CD14-positive monocyte (primary cell): ENCODE results near the gene BICDL1. TPM values are rescaled to one million over a fixed set of nuclear protein-coding genes. Genes with fewer than 3 reads are reported as not detected.

Experiments used
- DNase-seq, 3 donors: peaks; one replicate each; pipeline ENCODE4 v3.0.0-alpha.2; 2011 to 2022
- H2AFZ ChIP-seq: 2 replicates; pipeline ENCODE4 v1.6.0; 2012; ENCODE audit warnings: mild to moderate bottlenecking, low read depth, low read length, inconsistent platforms; ENCODE audit not compliant: insufficient read depth, poor library complexity, severe bottlenecking
- H3K27ac ChIP-seq, 2 donors: 1 replicate in 1 of 2; 2 replicates in 1 of 2; pipeline ENCODE4 v1.5.1; 2012 to 2013; ENCODE audit warnings: low read length in 2 of 2, control low read depth in 1 of 2, inconsistent platforms in 1 of 2, low read depth in 1 of 2, mild to moderate bottlenecking in 1 of 2
- H3K27me3 ChIP-seq, 2 donors: one replicate each; pipeline versions ENCODE4 v1.6.0 to v1.6.1; 2011 to 2013; ENCODE audit warnings: low read length in 2 of 2; ENCODE audit not compliant: control insufficient read depth in 2 of 2, insufficient read depth in 2 of 2
- H3K36me3 ChIP-seq, 2 donors: replicated peaks in 1 of 2; 1 replicate in 1 of 2; 2 replicates in 1 of 2; pipeline versions ENCODE4 v1.5.1 to v1.6.1; 2012 to 2013; ENCODE audit warnings: low read length in 2 of 2, control low read depth in 1 of 2, inconsistent platforms in 1 of 2, mild to moderate bottlenecking in 1 of 2; ENCODE audit not compliant: insufficient read depth in 2 of 2, control insufficient read depth in 1 of 2
- H3K4me1 ChIP-seq, 2 donors: 1 replicate in 1 of 2; 2 replicates in 1 of 2; pipeline versions ENCODE4 v1.5.1 to v1.6.1; 2012 to 2013; ENCODE audit warnings: low read length in 2 of 2, control low read depth in 1 of 2, inconsistent platforms in 1 of 2, mild to moderate bottlenecking in 1 of 2, moderate library complexity in 1 of 2; ENCODE audit not compliant: insufficient read depth in 2 of 2, control insufficient read depth in 1 of 2
- H3K4me2 ChIP-seq: replicated peaks from 2 replicates; pipeline ENCODE3; 2012; ENCODE audit warnings: low read length, moderate library complexity, mild to moderate bottlenecking; ENCODE audit not compliant: poor library complexity, severe bottlenecking; ENCODE audit errors: extremely low read depth
- H3K4me3 ChIP-seq, 3 experiments: fragments of 200-600 bp in 1 of 3; sonication (generic) in 1 of 3; replicated peaks in 1 of 3; 1 replicate in 2 of 3; 2 replicates in 1 of 3; pipeline ENCODE4 v1.5.1; 2011 to 2013; ENCODE audit warnings: low read length in 3 of 3, mild to moderate bottlenecking in 3 of 3, control low read depth in 2 of 3, low read depth in 2 of 3, inconsistent platforms in 1 of 3, moderate library complexity in 1 of 3
- H3K79me2 ChIP-seq: 2 replicates; pipeline ENCODE4 v1.6.0; 2012; ENCODE audit warnings: mild to moderate bottlenecking, control low read depth, inconsistent platforms, low read length, moderate library complexity; ENCODE audit not compliant: insufficient read depth
- H3K9ac ChIP-seq: 2 replicates; pipeline ENCODE4 v1.6.0; 2017; ENCODE audit warnings: low read length, mild to moderate bottlenecking; ENCODE audit not compliant: insufficient read depth, poor library complexity, severe bottlenecking
- H3K9me3 ChIP-seq, 2 donors: replicated peaks in 1 of 2; 1 replicate in 1 of 2; 2 replicates in 1 of 2; pipeline versions ENCODE4 v1.5.1 to v1.6.1; 2012 to 2013; ENCODE audit warnings: low read length in 2 of 2, control low read depth in 1 of 2; ENCODE audit not compliant: control insufficient read depth in 1 of 2, insufficient read depth in 1 of 2
- H4K20me1 ChIP-seq: 2 replicates; pipeline ENCODE4 v1.6.0; 2012; ENCODE audit warnings: mild to moderate bottlenecking, low read length, control low read depth, moderate library complexity; ENCODE audit not compliant: insufficient read depth
- H3K27ac Mint-ChIP-seq, 7 donors: one replicate each; pipeline ENCODE4 v1.8.0; 2020; ENCODE audit warnings: mild to moderate bottlenecking in 7 of 7, mixed read lengths in 7 of 7, moderate library complexity in 6 of 7, inconsistent platforms in 2 of 7
- H3K27me3 Mint-ChIP-seq, 3 donors: one replicate each; pipeline ENCODE4 v1.8.0; 2021 to 2022; ENCODE audit warnings: low read depth in 3 of 3, mild to moderate bottlenecking in 3 of 3, mixed read lengths in 3 of 3, moderate library complexity in 3 of 3, inconsistent platforms in 1 of 3
- H3K36me3 Mint-ChIP-seq, 2 donors: one replicate each; pipeline ENCODE4 v1.8.0; 2020; ENCODE audit warnings: mixed read lengths in 2 of 2, inconsistent platforms in 1 of 2, mild to moderate bottlenecking in 1 of 2
- H3K4me1 Mint-ChIP-seq: one replicate; pipeline ENCODE4 v1.8.0; 2020; ENCODE audit warnings: mild to moderate bottlenecking, mixed read lengths
- H3K4me3 Mint-ChIP-seq, 2 donors: one replicate each; pipeline ENCODE4 v1.8.0; 2020; ENCODE audit warnings: mild to moderate bottlenecking in 2 of 2, mixed read lengths in 2 of 2, moderate library complexity in 1 of 2
- H3K9me3 Mint-ChIP-seq, 7 donors: one replicate each; pipeline ENCODE4 v1.8.0; 2020 to 2022; ENCODE audit warnings: mixed read lengths in 7 of 7, mild to moderate bottlenecking in 6 of 7, moderate library complexity in 6 of 7, inconsistent platforms in 2 of 7
- WGBS: methylation state at CpG from one replicate; pipeline ENCODE4 v1.1.5; 2013; ENCODE audit warnings: missing lambda C conversion rate; ENCODE audit not compliant: insufficient coverage; 5-methylcytosine and 5-hydroxymethylcytosine counted together
- intact Hi-C, 2 donors: fragments of 100-400 bp; cut with micrococcal nuclease; formaldehyde crosslinking; loops; one replicate each; pipeline versions ENCODE4 v1.15.0 to v1.15.1; 2023
- polyA plus RNA-seq, 3 donors: library from polyadenylated mRNA; depleted of rRNA in 1 of 3; unstranded in 2 of 3; stranded (reverse) in 1 of 3; fragments of 300-500 nt in 2 of 3; fragments of >200 nt in 1 of 3; fragmentation: Illumina TruSeq in 2 of 3; gene quantifications; 1 replicate in 2 of 3; 2 replicates in 1 of 3; pipeline ENCODE4 v1.2.3, GENCODE V29; 2012 to 2021
- TF ChIP-seq, protein P1 (sequence below): fragments of 200-600 bp; IDR thresholded peaks from one replicate; pipeline ENCODE4 v1.8.0; 2022; ENCODE audit warnings: antibody characterized with exemption, mild to moderate bottlenecking

Gene BICDL1
- polyA plus RNA-seq, 3 donors = 0.13 TPM; not detected in 2

GRCh38 chr12:120119271-120119973, 130.4 kb downstream of the BICDL1 start:
- no peaks in the 10 kb centered on the region for H3K27me3 Mint-ChIP-seq
- peaks cover 9 to 13% of the 10 kb centered on the region in 2 donors for H3K36me3 Mint-ChIP-seq
- Histone ChIP-seq H2AFZ (no peak overlapping the region), H3K4me1 (peaks cover 47 to 64% of the 10 kb centered on the region in 2 donors), H3K4me2 (peak overlapping the region; percentile 89), H3K36me3 (peaks cover 0 to 5% of the 10 kb centered on the region in 2 donors), H3K4me3 (peak overlapping the region in 1 of 3 experiments; percentile 7), H3K27me3 (no peaks in the 10 kb centered on the region), H3K79me2 (peaks cover 32% of the 10 kb centered on the region), H4K20me1 (peaks cover 42% of the 10 kb centered on the region), H3K9me3 (peaks cover 0 to 3% of the 10 kb centered on the region in 2 donors), H3K27ac (peak overlapping the region; percentile 69 to 85), H3K9ac (no peak overlapping the region)
- TF ChIP-seq, protein P1, sequence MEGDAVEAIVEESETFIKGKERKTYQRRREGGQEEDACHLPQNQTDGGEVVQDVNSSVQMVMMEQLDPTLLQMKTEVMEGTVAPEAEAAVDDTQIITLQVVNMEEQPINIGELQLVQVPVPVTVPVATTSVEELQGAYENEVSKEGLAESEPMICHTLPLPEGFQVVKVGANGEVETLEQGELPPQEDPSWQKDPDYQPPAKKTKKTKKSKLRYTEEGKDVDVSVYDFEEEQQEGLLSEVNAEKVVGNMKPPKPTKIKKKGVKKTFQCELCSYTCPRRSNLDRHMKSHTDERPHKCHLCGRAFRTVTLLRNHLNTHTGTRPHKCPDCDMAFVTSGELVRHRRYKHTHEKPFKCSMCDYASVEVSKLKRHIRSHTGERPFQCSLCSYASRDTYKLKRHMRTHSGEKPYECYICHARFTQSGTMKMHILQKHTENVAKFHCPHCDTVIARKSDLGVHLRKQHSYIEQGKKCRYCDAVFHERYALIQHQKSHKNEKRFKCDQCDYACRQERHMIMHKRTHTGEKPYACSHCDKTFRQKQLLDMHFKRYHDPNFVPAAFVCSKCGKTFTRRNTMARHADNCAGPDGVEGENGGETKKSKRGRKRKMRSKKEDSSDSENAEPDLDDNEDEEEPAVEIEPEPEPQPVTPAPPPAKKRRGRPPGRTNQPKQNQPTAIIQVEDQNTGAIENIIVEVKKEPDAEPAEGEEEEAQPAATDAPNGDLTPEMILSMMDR = no peak
- peaks cover 0 to 5% (median 2%) of the 10 kb centered on the region in 7 donors for H3K9me3 Mint-ChIP-seq
- peak overlapping the region; percentile 3 to 46 for H3K4me3 Mint-ChIP-seq
- peak; percentile 60 to 75 (median 70) for DNase-seq
- H3K4me1 Mint-ChIP-seq = peaks cover 63% of the 10 kb centered on the region
- H3K27ac Mint-ChIP-seq = peak overlapping the region; percentile 65 to 91 (median 88)
- intact Hi-C loops = loop anchor here in 1 of 2 donors (5.0 kb wide), 1 partner anchor 83 kb away; the partner anchor contains the start of gene RPLP0
- WGBS = 69% methylated on average over 4 of the region's 9 CpGs

DNA sequence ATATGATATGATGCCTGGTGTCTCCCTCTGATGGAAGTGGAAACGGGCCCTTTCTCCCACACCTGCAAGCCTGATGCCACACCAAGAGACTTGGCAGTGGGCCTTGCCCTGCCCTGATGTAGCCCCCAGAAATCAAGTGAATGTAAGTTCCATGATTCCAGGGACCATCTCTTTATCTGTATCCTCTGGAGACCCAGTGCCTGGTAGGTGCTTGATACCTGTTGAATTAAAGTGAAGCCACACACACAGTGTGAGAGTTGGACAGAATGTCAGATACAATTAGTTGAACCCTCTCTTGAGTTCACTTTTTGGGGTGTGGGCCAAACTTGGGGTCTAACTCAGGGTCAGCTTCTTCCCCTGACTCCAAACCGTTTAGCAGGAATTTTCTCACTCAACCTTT, 132.3 kb downstream of the BICDL1 start:
- Histone ChIP-seq H3K9ac (no peak overlapping the region), H3K9me3 (peaks cover 0 to 3% of the 10 kb centered on the region in 2 donors), H3K4me2 (no peak overlapping the region), H3K27me3 (no peaks in the 10 kb centered on the region), H4K20me1 (peaks cover 38% of the 10 kb centered on the region), H3K4me3 (no peak overlapping the region), H3K36me3 (no peaks in the 10 kb centered on the region), H2AFZ (no peak overlapping the region), H3K4me1 (peaks cover 42 to 61% of the 10 kb centered on the region in 2 donors), H3K79me2 (peaks cover 14% of the 10 kb centered on the region), H3K27ac (no peak overlapping the region)
- peaks cover 0 to 5% (median 2%) of the 10 kb centered on the region in 7 donors for H3K9me3 Mint-ChIP-seq
- peaks cover 0 to 7% of the 10 kb centered on the region in 2 donors for H3K36me3 Mint-ChIP-seq
- intact Hi-C loops = loop anchor here in 1 of 2 donors (5.0 kb wide), 1 partner anchor 34 kb away; no protein-coding TSS in a partner anchor
- DNase-seq = no peak
- TF ChIP-seq, protein P1 = no peak
- no peak overlapping the region for H3K27ac Mint-ChIP-seq
- peaks cover 61% of the 10 kb centered on the region for H3K4me1 Mint-ChIP-seq
- WGBS = no CpG with 5 or more reads among the region's 2 CpGs
- no peak overlapping the region for H3K4me3 Mint-ChIP-seq
- no peaks in the 10 kb centered on the region for H3K27me3 Mint-ChIP-seq
